K562 (cell line): ENCODE measurements around the gene BNC2. TPM values are rescaled to one million over a fixed set of nuclear protein-coding genes. Genes with fewer than 3 reads are reported as not detected.

Source experiments
- ATAC-seq: fragments of 200-7000 bp; cut with Tn5 transposase; 3 replicates; pipeline ENCODE4 v1.9.1; 2020; ENCODE audit warnings: moderate library complexity
- BruUV-seq: library from RNA; stranded (reverse); fragments of 400-500 nt; replicated peaks from 2 replicates; lab custom pipeline; 2021; lab: Mats Ljungman, UMichigan
- CTCF ChIA-PET: fragments of 300-600 bp; formaldehyde crosslinking; extraction: SDS; loops from one replicate; lab custom pipeline; 2021; ENCODE audit warnings: low intra/inter-chr PET ratio; lab: Yijun Ruan, JAX
- POLR2A ChIA-PET: fragments of 300-600, 350-650 bp; sonication (Branson Sonifier 250); formaldehyde crosslinking; extraction: SDS; loops from one replicate; lab custom pipeline; 2021; ENCODE audit warnings: antibody characterized with exemption, inconsistent platforms; lab: Yijun Ruan, JAX
- DNase-seq, 4 experiments: peaks; one replicate each; pipeline versions ENCODE4 v3.0.0 to v3.0.0-alpha.2; 2011 to 2018; ENCODE audit warnings: low spot score in 3 of 4, mixed read lengths in 3 of 4; ENCODE audit errors: extremely low read depth in 1 of 4
- FAIRE-seq: peaks from 2 replicates; lab custom pipeline; 2011; peaks lifted over from hg19 to GRCh38; lab: Jason Lieb, UNC
- H2AFZ ChIP-seq: 2 replicates; pipeline ENCODE4 v1.6.0; 2011; ENCODE audit warnings: low read depth, low read length, control low read depth, inconsistent platforms
- H3K27ac ChIP-seq: fragments of 200-600 bp; 3 replicates; pipeline ENCODE4 v1.8.0; 2011; ENCODE audit warnings: low read depth, mild to moderate bottlenecking, control low read depth, inconsistent platforms, low read length, moderate library complexity, mixed read lengths; ENCODE audit errors: extremely low read depth
- H3K27me3 ChIP-seq, 2 experiments: fragments of 300-600 bp in 1 of 2; 2 replicates in 1 of 2; 3 replicates in 1 of 2; pipeline versions ENCODE4 v1.6.0 to v1.8.0; 2011; ENCODE audit warnings: inconsistent platforms in 2 of 2, low read length in 2 of 2, mild to moderate bottlenecking in 1 of 2, mixed read lengths in 1 of 2, moderate library complexity in 1 of 2; ENCODE audit not compliant: control insufficient read depth in 2 of 2, insufficient read depth in 2 of 2
- H3K36me3 ChIP-seq: fragments of 300-600 bp; 3 replicates; pipeline ENCODE4 v1.8.0; 2011; ENCODE audit warnings: mild to moderate bottlenecking, low read length, inconsistent platforms; ENCODE audit not compliant: control insufficient read depth, insufficient read depth
- H3K4me1 ChIP-seq, 2 experiments: fragments of 200-600 bp in 1 of 2; replicated peaks in 1 of 2; 2 replicates in 1 of 2; 3 replicates in 1 of 2; pipeline versions ENCODE4 v1.5.1 to v1.8.0; 2011; ENCODE audit warnings: inconsistent platforms in 2 of 2, low read length in 2 of 2, mild to moderate bottlenecking in 1 of 2, mixed read lengths in 1 of 2, moderate library complexity in 1 of 2; ENCODE audit not compliant: control insufficient read depth in 2 of 2, insufficient read depth in 2 of 2
- H3K4me2 ChIP-seq: 2 replicates; pipeline ENCODE4 v1.6.1; 2011; ENCODE audit warnings: low read length, control low read depth, inconsistent platforms, mixed read lengths; ENCODE audit not compliant: insufficient read depth
- H3K4me3 ChIP-seq: fragments of 200-600 bp; sonication (generic), shearing (Covaris generic); 2 replicates; pipeline ENCODE4 v1.5.1; 2016; ENCODE audit warnings: control low read depth, inconsistent platforms
- H3K79me2 ChIP-seq: fragments of 200-600 bp; 3 replicates; pipeline ENCODE4 v1.8.0; 2011; ENCODE audit warnings: low read length, inconsistent platforms; ENCODE audit not compliant: control insufficient read depth, insufficient read depth
- H3K9ac ChIP-seq, 2 experiments: 2 replicates each; pipeline versions ENCODE4 v1.6.0 to v1.6.1; 2011; ENCODE audit warnings: low read depth in 2 of 2, low read length in 2 of 2, control low read depth in 1 of 2, inconsistent platforms in 1 of 2, mild to moderate bottlenecking in 1 of 2, mixed read lengths in 1 of 2; ENCODE audit not compliant: insufficient read depth in 1 of 2
- H3K9me1 ChIP-seq: one replicate; pipeline ENCODE4 v1.6.0; 2011; ENCODE audit warnings: inconsistent platforms, mild to moderate bottlenecking, low read length, moderate library complexity; ENCODE audit not compliant: control insufficient read depth, insufficient read depth
- H3K9me3 ChIP-seq: replicated peaks from 2 replicates; pipeline ENCODE4 v1.5.1; 2011; ENCODE audit warnings: low read depth, low read length, inconsistent platforms; ENCODE audit not compliant: control insufficient read depth, insufficient read depth
- H4K20me1 ChIP-seq: replicated peaks from 2 replicates; pipeline ENCODE4 v1.6.1; 2011; ENCODE audit warnings: low read length, inconsistent platforms, mixed read lengths; ENCODE audit not compliant: control insufficient read depth, insufficient read depth
- ATF1 ChIP-seq, 2 experiments: fragments of 450-650 bp in 1 of 2; IDR thresholded peaks; 2 replicates each; pipeline ENCODE4 v1.6.1; 2016; ENCODE audit warnings: missing compliant biosample characterization in 1 of 2, missing genetic modification characterization in 1 of 2
- CBX2 ChIP-seq: fragments of 200-600 bp; sonication (generic); IDR thresholded peaks from one replicate; pipeline ENCODE4 v1.6.1; 2012; ENCODE audit warnings: mild to moderate bottlenecking, low read length, inconsistent platforms; ENCODE audit not compliant: insufficient read depth, poor library complexity, severe bottlenecking
- CCAR2 ChIP-seq: fragments of 200-400 bp; formaldehyde crosslinking; IDR thresholded peaks from 2 replicates; pipeline ENCODE4 v1.6.1; 2017; ENCODE audit warnings: mild to moderate bottlenecking, low read depth, low read length
- MBD2 ChIP-seq: sonication (generic); IDR thresholded peaks from 2 replicates; pipeline ENCODE4 v1.6.1; 2016; ENCODE audit warnings: low read depth, borderline replicate concordance
- OTX1 ChIP-seq: fragments of 450-650 bp; formaldehyde crosslinking; IDR thresholded peaks from 2 replicates; pipeline ENCODE4 v1.4.0; 2022; ENCODE audit warnings: mild to moderate bottlenecking
- POLR2AphosphoS5 ChIP-seq: IDR thresholded peaks from 2 replicates; pipeline ENCODE4 v1.6.1; 2011; ENCODE audit warnings: mild to moderate bottlenecking, low read depth, low read length, moderate library complexity; ENCODE audit not compliant: control insufficient read depth, insufficient read depth
- SMARCE1 ChIP-seq: fragments of 450-650 bp; IDR thresholded peaks from 2 replicates; pipeline ENCODE4 v1.7.1; 2016; ENCODE audit warnings: mild to moderate bottlenecking
- TEAD1 ChIP-seq, 2 experiments: fragments of 450-650 bp in 1 of 2; sonication (generic) in 1 of 2; formaldehyde crosslinking; IDR thresholded peaks; 2 replicates each; pipeline versions ENCODE4 v1.4.0 to v1.8.0; 2020 to 2022; ENCODE audit warnings: mild to moderate bottlenecking in 2 of 2, missing genetic modification reagents in 1 of 2
- ZC3H8 ChIP-seq: fragments of 450-650 bp; IDR thresholded peaks from 2 replicates; pipeline ENCODE4 v1.6.1; 2017
- WGBS: fragments of 100-300 bp; shearing (Covaris generic); methylation state at CpG from one replicate; pipeline ENCODE4 v1.1.6; 2016; ENCODE audit warnings: low coverage, mixed read lengths; ENCODE audit not compliant: insufficient coverage; ENCODE audit errors: missing lambda C conversion rate; 5-methylcytosine and 5-hydroxymethylcytosine counted together
- in situ Hi-C: fragments of 300-500 bp; cut with MboI; formaldehyde crosslinking; loops from 4 replicates; pipeline ENCODE4 v1.15.0; 2018; ENCODE audit warnings: inconsistent platforms, mixed read lengths
- intact Hi-C: fragments of 100-400 bp; cut with micrococcal nuclease; formaldehyde crosslinking; loops from 2 replicates; pipeline ENCODE4 v1.14.2; 2022
- polyA plus RNA-seq, 8 experiments: library from polyadenylated mRNA; depleted of rRNA in 4 of 8; stranded (reverse) in 5 of 8; unstranded in 3 of 8; fragments of >200 nt; fragmentation: Nextera tagmentation in 2 of 8; fragmentation: Illumina TruSeq in 1 of 8; extraction: Ambion mirVana in 2 of 8; extraction: Trizol in 1 of 8; gene quantifications; 2 replicates each; pipeline versions ENCODE4 v1.2.1 to v1.2.3, GENCODE V29; 2011 to 2014; ENCODE audit warnings: inconsistent platforms in 1 of 8, missing spikeins in 1 of 8
- total RNA-seq, 7 experiments: library from RNA; depleted of rRNA in 6 of 7; stranded (reverse); fragments of >200 nt in 6 of 7; fragmentation: Illumina TruSeq in 2 of 7; extraction: Trizol in 2 of 7; gene quantifications; 2 replicates each; pipeline versions ENCODE4 v1.2.1 to v1.2.3, GENCODE V29; 2011 to 2021; ENCODE audit warnings: low replicate concordance in 1 of 7

Gene BNC2
- total and polyA plus RNA-seq, 9 of the 15 experiments (the other 6 are each of a cell fraction or from before 2014, with no cell fraction given), result not detected

DNA sequence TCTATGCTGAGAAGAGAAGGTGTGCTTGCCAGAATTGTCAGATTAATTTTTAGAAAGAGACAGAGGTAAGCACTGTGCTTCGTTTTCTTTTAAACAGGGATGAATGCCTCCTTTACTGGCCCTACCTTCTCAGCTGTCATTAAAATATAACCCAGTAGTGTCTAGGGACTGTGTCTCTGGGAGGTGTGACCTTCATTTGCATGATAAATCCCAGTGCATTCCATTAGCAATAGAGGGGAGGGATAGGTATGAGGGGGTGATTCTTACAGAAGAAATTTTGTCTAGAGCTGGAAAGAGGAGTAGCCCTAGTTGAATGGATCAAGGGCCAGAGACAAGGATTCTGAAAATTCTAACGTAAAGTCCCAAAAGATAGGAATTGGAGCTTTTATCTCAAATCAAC is 351.5 kb downstream of the BNC2 start:
- intact Hi-C loops, result no loop called here
- Histone ChIP-seq H4K20me1 (no peaks in the 10 kb centered on the region), H3K9ac (no peak overlapping the region), H2AFZ (no peak overlapping the region), H3K36me3 (no peaks in the 10 kb centered on the region), H3K4me1 (no peaks in the 10 kb centered on the region), H3K27ac (no peak overlapping the region), H3K27me3 (no peaks in the 10 kb centered on the region), H3K4me2 (no peak overlapping the region), H3K4me3 (no peak overlapping the region), H3K9me3 (no peaks in the 10 kb centered on the region), H3K9me1 (no peaks in the 10 kb centered on the region), H3K79me2 (no peaks in the 10 kb centered on the region)
- ATAC-seq (no peak), FAIRE-seq (no peak), DNase-seq (no peak)
- no TSS peak for BruUV-seq
- no peak for TF ChIP-seq ATF1 (CRISPR knock-in tag; IDR thresholded peaks at IDR 0.05)
- no peak for TF ChIP-seq ATF1 (tag; IDR thresholded peaks at IDR 0.05)
- no peak for TF ChIP-seq CBX2
- TF ChIP-seq TEAD1 (CRISPR knock-in tag; IDR thresholded peaks at IDR 0.05), result no peak
- no peak for TF ChIP-seq POLR2AphosphoS5
- no peak for TF ChIP-seq MBD2
- no peak for TF ChIP-seq CCAR2
- no peak for TF ChIP-seq SMARCE1
- CTCF ChIA-PET, result no interaction called here
- POLR2A ChIA-PET, result no interaction called here
- in situ Hi-C loops, result no loop called here
- 0% methylated on average over 2 of the region's 2 CpGs for WGBS

GRCh38 chr9:16516891-16517290 is 353.6 kb downstream of the BNC2 start:
- Histone ChIP-seq H3K36me3 (no peaks in the 10 kb centered on the region), H3K27ac (no peak overlapping the region), H3K9ac (no peak overlapping the region), H3K9me1 (no peaks in the 10 kb centered on the region), H3K4me2 (no peak overlapping the region), H3K27me3 (no peaks in the 10 kb centered on the region), H3K4me1 (no peaks in the 10 kb centered on the region), H4K20me1 (no peaks in the 10 kb centered on the region), H2AFZ (no peak overlapping the region), H3K9me3 (no peaks in the 10 kb centered on the region), H3K4me3 (no peak overlapping the region), H3K79me2 (no peaks in the 10 kb centered on the region)
- TF ChIP-seq OTX1 (CRISPR knock-in tag) (no peak), ZC3H8 (no peak)
- BruUV-seq, result no TSS peak
- ChIA-PET POLR2A (interaction anchor here (0.6 kb wide), 1 partner anchor 8 kb away, joined by 3 read pairs; no protein-coding TSS in a partner anchor), CTCF (no interaction called here)
- in situ Hi-C loops (no loop called here), intact Hi-C loops (no loop called here)
- 0% methylated on average over 2 of the region's 2 CpGs for WGBS
- no peak for ATAC-seq
- no peak for FAIRE-seq
- no peak for DNase-seq
